Peyer's patch (tissue), 4 donors: Measurements from ENCODE around the gene HOXA1.

ENCODE experiments used
- POLR2A ChIP-seq, 2 donors: fragments of 450-650 bp; IDR thresholded peaks; one replicate each; pipeline ENCODE4 v1.5.1; 2017; ENCODE audit warnings: antibody characterized with exemption in 2 of 2, mild to moderate bottlenecking in 2 of 2, moderate library complexity in 2 of 2
- TF ChIP-seq, protein P1 (sequence below), 6 experiments: fragments of 450-650 bp in 4 of 6; fragments of 200-600 bp in 2 of 6; sonication (generic) in 1 of 6; IDR thresholded peaks; one replicate each; pipeline ENCODE4 v1.5.1; 2017 to 2019; ENCODE audit warnings: antibody characterized with exemption in 6 of 6, mild to moderate bottlenecking in 3 of 6, moderate library complexity in 1 of 6

DNA sequence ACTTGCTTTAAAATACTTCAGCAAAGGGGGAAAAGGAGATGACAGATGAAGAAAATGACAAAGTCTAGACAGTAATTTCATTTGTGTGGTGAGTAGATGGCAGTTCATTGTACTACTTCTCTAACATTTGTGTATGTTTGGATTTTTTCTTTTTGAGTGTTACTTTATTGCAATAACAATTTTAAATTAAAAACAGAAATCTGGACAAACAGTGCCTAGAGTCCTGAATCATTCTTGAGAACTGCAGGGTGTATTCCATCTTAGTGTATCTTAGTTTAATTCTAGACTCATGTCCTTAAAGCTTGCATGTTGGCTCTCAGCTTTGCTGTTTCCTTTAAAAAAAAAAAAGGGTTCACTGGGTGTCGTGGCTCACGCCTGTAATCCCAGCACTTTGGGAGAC lies 31.1 kb downstream of the HOXA1 start:
- TF ChIP-seq POLR2A (IDR thresholded peaks at IDR 0.05): no peak
- TF ChIP-seq, protein P1, sequence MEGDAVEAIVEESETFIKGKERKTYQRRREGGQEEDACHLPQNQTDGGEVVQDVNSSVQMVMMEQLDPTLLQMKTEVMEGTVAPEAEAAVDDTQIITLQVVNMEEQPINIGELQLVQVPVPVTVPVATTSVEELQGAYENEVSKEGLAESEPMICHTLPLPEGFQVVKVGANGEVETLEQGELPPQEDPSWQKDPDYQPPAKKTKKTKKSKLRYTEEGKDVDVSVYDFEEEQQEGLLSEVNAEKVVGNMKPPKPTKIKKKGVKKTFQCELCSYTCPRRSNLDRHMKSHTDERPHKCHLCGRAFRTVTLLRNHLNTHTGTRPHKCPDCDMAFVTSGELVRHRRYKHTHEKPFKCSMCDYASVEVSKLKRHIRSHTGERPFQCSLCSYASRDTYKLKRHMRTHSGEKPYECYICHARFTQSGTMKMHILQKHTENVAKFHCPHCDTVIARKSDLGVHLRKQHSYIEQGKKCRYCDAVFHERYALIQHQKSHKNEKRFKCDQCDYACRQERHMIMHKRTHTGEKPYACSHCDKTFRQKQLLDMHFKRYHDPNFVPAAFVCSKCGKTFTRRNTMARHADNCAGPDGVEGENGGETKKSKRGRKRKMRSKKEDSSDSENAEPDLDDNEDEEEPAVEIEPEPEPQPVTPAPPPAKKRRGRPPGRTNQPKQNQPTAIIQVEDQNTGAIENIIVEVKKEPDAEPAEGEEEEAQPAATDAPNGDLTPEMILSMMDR (IDR thresholded peaks at IDR 0.05): no peak
